ENCODE results near the gene OR7G1.

DNA sequence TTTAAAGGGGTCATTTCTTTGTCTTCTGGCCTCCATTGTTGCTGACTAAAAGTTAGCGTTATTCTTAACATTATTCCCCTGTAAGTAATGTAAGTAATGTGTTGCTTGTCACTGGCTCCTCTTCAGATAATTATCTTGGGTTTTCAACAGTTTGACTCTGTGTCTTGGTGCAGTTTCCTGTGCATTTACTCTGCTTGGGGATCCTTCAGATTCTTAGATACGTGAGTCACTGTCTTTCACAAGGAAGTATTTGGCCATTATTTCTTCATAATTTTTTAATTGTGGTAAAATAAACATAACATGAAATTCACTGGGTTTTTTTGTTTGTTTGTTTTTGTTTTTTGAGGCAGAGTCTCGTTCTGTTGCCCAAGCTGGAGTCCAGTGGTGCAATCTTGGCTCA, 49.7 kb upstream of the OR7G1 start:
- TF ChIP-seq, protein P1, sequence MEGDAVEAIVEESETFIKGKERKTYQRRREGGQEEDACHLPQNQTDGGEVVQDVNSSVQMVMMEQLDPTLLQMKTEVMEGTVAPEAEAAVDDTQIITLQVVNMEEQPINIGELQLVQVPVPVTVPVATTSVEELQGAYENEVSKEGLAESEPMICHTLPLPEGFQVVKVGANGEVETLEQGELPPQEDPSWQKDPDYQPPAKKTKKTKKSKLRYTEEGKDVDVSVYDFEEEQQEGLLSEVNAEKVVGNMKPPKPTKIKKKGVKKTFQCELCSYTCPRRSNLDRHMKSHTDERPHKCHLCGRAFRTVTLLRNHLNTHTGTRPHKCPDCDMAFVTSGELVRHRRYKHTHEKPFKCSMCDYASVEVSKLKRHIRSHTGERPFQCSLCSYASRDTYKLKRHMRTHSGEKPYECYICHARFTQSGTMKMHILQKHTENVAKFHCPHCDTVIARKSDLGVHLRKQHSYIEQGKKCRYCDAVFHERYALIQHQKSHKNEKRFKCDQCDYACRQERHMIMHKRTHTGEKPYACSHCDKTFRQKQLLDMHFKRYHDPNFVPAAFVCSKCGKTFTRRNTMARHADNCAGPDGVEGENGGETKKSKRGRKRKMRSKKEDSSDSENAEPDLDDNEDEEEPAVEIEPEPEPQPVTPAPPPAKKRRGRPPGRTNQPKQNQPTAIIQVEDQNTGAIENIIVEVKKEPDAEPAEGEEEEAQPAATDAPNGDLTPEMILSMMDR (conservative IDR thresholded peaks at IDR 0.05 in 1 of 2, IDR thresholded peaks at IDR 0.05 in 1 of 2; ENCODE audit: low read depth in 1 of 2, low read length in 2 of 2) = no peak
- no peak for TF ChIP-seq EZH2 (IDR thresholded peaks at IDR 0.05; ENCODE audit: low read length, missing control alignments)

Measured in fibroblast of lung (primary cell).